CD4-positive, alpha-beta T cell (primary cell): ENCODE measurements around the gene ATP2A1. TPM values are rescaled to one million over a fixed set of nuclear protein-coding genes. Genes with fewer than 3 reads are reported as not detected.
"Not testable (repeated sequence)": the region's sequence is repeated elsewhere in the genome, so short reads cannot be mapped to it uniquely, and the experiment has no call there.

ENCODE experiments used
- ATAC-seq: fragments of 200-7000 bp; cut with Tn5 transposase; one replicate; pipeline ENCODE4 v1.10.0; 2022; ENCODE audit warnings: mild to moderate bottlenecking; ENCODE audit not compliant: poor library complexity
- CTCF ChIA-PET: fragments of 350-600 bp; sonication (Branson Sonifier 250); formaldehyde crosslinking; loops from one replicate; lab custom pipeline; 2021; ENCODE audit warnings: antibody characterized with exemption, inconsistent platforms; lab: Charles Lee
- POLR2A ChIA-PET: fragments of 350-600 bp; sonication (Branson Sonifier 250); formaldehyde crosslinking; loops from one replicate; lab custom pipeline; 2021; ENCODE audit warnings: antibody characterized with exemption, inconsistent platforms; lab: Charles Lee
- DNase-seq, 14 experiments: peaks; one replicate each; pipeline ENCODE4 v3.0.0-alpha.2; 2013 to 2020; ENCODE audit warnings: mixed read lengths in 2 of 14
- H3K27ac ChIP-seq, 2 donors: one replicate each; pipeline versions ENCODE4 v1.5.1 to v1.7.0; 2013; ENCODE audit warnings: low read length in 2 of 2, low read depth in 1 of 2, mild to moderate bottlenecking in 1 of 2
- H3K27me3 ChIP-seq, 2 experiments: 1 replicate in 1 of 2; 2 replicates in 1 of 2; pipeline versions ENCODE4 v1.6.1 to v1.7.0; 2013; ENCODE audit warnings: low read length in 2 of 2, control low read depth in 1 of 2, mild to moderate bottlenecking in 1 of 2, moderate library complexity in 1 of 2; ENCODE audit not compliant: insufficient read depth in 2 of 2, control insufficient read depth in 1 of 2
- H3K36me3 ChIP-seq: one replicate; pipeline ENCODE4 v1.6.1; 2013; ENCODE audit warnings: low read length, control low read depth; ENCODE audit not compliant: insufficient read depth
- H3K4me1 ChIP-seq: one replicate; pipeline ENCODE4 v1.6.1; 2013; ENCODE audit warnings: low read length, control low read depth; ENCODE audit not compliant: insufficient read depth
- H3K4me3 ChIP-seq: one replicate; pipeline ENCODE4 v1.5.1; 2013; ENCODE audit warnings: mild to moderate bottlenecking, low read length, moderate library complexity
- H3K9me3 ChIP-seq, 2 experiments: 1 replicate in 1 of 2; 2 replicates in 1 of 2; pipeline versions ENCODE4 v1.6.1 to v1.7.0; 2013; ENCODE audit warnings: low read length in 2 of 2, mild to moderate bottlenecking in 2 of 2, control low read depth in 1 of 2, moderate library complexity in 1 of 2; ENCODE audit not compliant: control insufficient read depth in 1 of 2, insufficient read depth in 1 of 2
- H3K27ac Mint-ChIP-seq: one replicate; pipeline ENCODE4 v1.8.0; 2020; ENCODE audit warnings: mixed read lengths
- H3K27me3 Mint-ChIP-seq: one replicate; pipeline ENCODE4 v1.8.0; 2021; ENCODE audit warnings: mixed read lengths
- H3K36me3 Mint-ChIP-seq: one replicate; pipeline ENCODE4 v1.8.0; 2021; ENCODE audit warnings: low read depth, mixed read lengths
- H3K4me1 Mint-ChIP-seq: one replicate; pipeline ENCODE4 v1.8.0; 2021; ENCODE audit warnings: low read depth, mixed read lengths
- H3K4me3 Mint-ChIP-seq: one replicate; pipeline ENCODE4 v1.8.0; 2020; ENCODE audit warnings: mild to moderate bottlenecking, mixed read lengths
- H3K9me3 Mint-ChIP-seq: one replicate; pipeline ENCODE4 v1.8.0; 2020; ENCODE audit warnings: mixed read lengths
- intact Hi-C, 2 experiments: fragments of 100-400 bp; cut with DNase I in 1 of 2; cut with micrococcal nuclease in 1 of 2; formaldehyde crosslinking; loops; one replicate each; pipeline versions ENCODE4 v1.15.1 to v1.9.0; 2023 to 2025; cut with DNase I, micrococcal nuclease
- total RNA-seq, 174 experiments: library from RNA in 2 of 174; stranded (reverse) in 2 of 174; gene quantifications; one replicate each; pipeline ENCODE4 v1.2.3 and lab custom pipeline; 2021 to 2026
- TF ChIP-seq, protein P1 (sequence below): fragments of 200-600 bp; IDR thresholded peaks from one replicate; pipeline ENCODE4 v1.8.0; 2022; ENCODE audit warnings: antibody characterized with exemption, mild to moderate bottlenecking

ATP2A1 gene
- total RNA-seq, 2 experiments from 2014 or later: 0.56 to 0.77 TPM

DNA sequence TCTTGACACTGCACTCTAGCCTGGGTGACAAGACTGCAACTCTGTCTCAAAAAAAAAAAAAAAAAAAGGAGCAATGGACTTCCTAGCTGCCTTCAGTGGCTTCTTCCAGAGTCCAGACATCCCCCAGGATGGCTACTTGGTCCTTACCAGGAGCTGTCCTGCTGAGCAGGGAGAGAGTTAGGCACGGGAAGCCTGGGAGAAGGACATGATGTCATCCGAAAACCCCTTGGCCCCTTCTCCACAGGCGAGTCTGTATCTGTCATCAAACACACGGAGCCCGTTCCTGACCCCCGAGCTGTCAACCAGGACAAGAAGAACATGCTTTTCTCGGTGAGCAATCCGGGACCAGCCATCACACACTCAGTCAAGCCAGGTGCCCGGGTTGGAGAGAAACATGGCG, 8.7 kb downstream of the ATP2A1 start:
- H3K4me3 ChIP-seq: no peak overlapping the region
- Mint-ChIP-seq H3K27me3 (no peaks in the 10 kb centered on the region), H3K27ac (no peak overlapping the region), H3K36me3 (no peaks in the 10 kb centered on the region), H3K4me3 (no peak overlapping the region), H3K9me3 (no peaks in the 10 kb centered on the region), H3K4me1 (no peaks in the 10 kb centered on the region)
- H3K9me3 ChIP-seq: no peaks in the 10 kb centered on the region
- TF ChIP-seq, protein P1, sequence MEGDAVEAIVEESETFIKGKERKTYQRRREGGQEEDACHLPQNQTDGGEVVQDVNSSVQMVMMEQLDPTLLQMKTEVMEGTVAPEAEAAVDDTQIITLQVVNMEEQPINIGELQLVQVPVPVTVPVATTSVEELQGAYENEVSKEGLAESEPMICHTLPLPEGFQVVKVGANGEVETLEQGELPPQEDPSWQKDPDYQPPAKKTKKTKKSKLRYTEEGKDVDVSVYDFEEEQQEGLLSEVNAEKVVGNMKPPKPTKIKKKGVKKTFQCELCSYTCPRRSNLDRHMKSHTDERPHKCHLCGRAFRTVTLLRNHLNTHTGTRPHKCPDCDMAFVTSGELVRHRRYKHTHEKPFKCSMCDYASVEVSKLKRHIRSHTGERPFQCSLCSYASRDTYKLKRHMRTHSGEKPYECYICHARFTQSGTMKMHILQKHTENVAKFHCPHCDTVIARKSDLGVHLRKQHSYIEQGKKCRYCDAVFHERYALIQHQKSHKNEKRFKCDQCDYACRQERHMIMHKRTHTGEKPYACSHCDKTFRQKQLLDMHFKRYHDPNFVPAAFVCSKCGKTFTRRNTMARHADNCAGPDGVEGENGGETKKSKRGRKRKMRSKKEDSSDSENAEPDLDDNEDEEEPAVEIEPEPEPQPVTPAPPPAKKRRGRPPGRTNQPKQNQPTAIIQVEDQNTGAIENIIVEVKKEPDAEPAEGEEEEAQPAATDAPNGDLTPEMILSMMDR: no peak
- DNase-seq (no peak), ATAC-seq (no peak)
- H3K4me1 ChIP-seq: no peaks in the 10 kb centered on the region
- ChIA-PET CTCF (no interaction called here), POLR2A (no interaction called here)
- intact Hi-C loops: no loop called here
- H3K36me3 ChIP-seq: no peaks in the 10 kb centered on the region
- H3K27me3 ChIP-seq: no peaks in the 10 kb centered on the region
- H3K27ac ChIP-seq: no peak overlapping the region

DNA sequence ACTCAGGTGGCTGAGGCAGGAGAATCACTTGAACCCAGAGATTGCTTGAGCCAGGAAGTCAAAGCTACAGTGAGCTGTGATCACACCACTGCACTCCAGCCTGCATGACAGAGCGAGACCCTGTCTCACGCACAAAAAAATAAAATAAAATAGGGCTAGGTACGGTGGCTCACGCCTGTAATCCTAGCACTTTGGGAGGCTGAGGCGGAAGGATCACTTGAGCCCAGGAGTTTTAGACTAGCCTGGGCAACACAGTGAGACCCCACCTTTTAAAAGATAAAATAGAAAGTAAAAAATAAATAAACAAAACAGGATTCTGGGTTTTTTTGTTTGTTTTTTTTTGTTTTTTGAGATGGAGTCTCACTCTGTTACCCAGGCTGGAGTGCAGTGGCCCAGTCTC, 12.1 kb downstream of the ATP2A1 start:
- POLR2A ChIA-PET, intact Hi-C loops, H3K27ac Mint-ChIP-seq, H3K36me3 ChIP-seq, H3K27me3 ChIP-seq, ATAC-seq, H3K4me3 ChIP-seq, H3K36me3 Mint-ChIP-seq, H3K27ac ChIP-seq, H3K4me1 Mint-ChIP-seq, H3K27me3 Mint-ChIP-seq, H3K4me3 Mint-ChIP-seq, H3K9me3 Mint-ChIP-seq, H3K4me1 ChIP-seq, H3K9me3 ChIP-seq, DNase-seq, CTCF ChIA-PET: not testable (repeated sequence)

DNA sequence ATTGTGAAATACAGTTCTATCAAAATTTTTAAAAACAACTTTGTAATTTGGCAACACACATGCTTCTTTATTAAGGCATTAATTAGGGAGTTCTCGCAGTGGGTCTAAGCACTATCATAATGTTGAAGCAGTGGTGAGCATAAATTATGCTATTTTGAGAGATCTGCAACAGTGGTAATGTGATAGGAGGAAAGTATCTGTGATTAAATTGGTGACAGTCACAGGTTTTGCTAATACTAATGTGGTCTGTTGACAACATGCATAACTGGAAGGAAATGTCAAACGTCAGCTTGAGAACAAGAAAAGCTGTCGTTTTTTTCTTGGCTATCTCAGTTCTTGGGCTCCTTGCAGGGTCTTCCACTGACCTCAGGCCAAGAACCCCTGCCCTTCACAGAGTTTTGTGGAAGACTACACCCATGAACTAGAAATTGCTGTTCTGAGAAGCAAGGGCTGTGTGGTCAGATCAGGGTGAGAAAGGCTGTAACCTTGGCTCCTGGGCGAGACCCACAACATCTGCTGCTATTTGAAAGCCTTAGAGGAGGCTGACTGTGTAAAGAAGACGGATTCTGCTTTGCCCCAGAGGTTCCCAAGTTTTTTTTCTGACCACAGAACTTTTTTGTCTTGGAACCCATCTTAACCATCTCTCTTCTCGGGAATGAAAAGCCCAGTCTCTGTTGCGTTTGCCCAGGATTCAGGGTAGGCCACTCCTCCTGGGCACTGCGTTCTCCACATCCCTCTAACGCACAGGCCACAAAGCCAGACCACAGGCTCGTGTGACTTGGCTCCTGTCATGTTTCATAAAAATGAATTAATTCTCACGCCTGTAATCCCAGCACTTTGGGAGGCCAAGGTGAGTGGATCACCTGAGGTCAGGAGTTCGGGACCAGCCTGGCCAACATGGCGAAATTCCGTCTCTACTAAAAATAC, 13.9 kb downstream of the ATP2A1 start:
- Mint-ChIP-seq H3K36me3 (no peaks in the 10 kb centered on the region), H3K27ac (no peak overlapping the region), H3K9me3 (no peaks in the 10 kb centered on the region), H3K27me3 (no peaks in the 10 kb centered on the region), H3K4me1 (no peaks in the 10 kb centered on the region), H3K4me3 (no peak overlapping the region)
- ATAC-seq (no peak), DNase-seq (no peak)
- Histone ChIP-seq H3K4me3 (no peak overlapping the region), H3K36me3 (no peaks in the 10 kb centered on the region), H3K27me3 (no peaks in the 10 kb centered on the region), H3K27ac (no peak overlapping the region), H3K4me1 (no peaks in the 10 kb centered on the region), H3K9me3 (no peaks in the 10 kb centered on the region)
- intact Hi-C loops: no loop called here
- ChIA-PET POLR2A (no interaction called here), CTCF (no interaction called here)
- TF ChIP-seq, protein P1: no peak

DNA sequence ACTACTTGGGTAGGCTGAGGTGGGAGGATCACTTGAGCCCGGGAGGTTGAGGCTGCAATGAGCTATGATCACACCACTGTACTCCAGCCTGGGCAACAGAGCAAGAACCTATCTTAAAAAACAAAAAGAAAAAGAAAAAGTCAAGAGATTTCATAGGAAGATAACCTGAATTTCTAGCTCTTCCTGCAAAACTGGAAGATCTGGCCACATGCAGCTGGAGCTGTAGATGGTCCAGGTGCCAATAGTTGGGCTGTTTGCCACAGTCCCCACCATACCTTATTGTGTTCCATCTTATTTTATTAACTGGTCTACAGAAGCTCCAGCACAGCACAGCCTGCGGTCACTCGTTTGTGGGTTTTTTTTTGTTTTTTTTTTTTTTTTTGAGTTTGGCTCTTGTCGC, 15.0 kb downstream of the ATP2A1 start:
- DNase-seq: no peak
- ChIA-PET CTCF (no interaction called here), POLR2A (no interaction called here)
- H3K36me3 Mint-ChIP-seq: no peaks in the 10 kb centered on the region
- no peak overlapping the region for H3K4me3 ChIP-seq
- H3K27me3 Mint-ChIP-seq: no peaks in the 10 kb centered on the region
- H3K27ac ChIP-seq: no peak overlapping the region
- TF ChIP-seq, protein P1: no peak
- ATAC-seq: no peak
- H3K4me1 Mint-ChIP-seq: no peaks in the 10 kb centered on the region
- no peaks in the 10 kb centered on the region for H3K4me1 ChIP-seq
- intact Hi-C loops: no loop called here
- no peak overlapping the region for H3K27ac Mint-ChIP-seq
- H3K9me3 Mint-ChIP-seq: no peaks in the 10 kb centered on the region
- no peaks in the 10 kb centered on the region for H3K27me3 ChIP-seq
- no peaks in the 10 kb centered on the region for H3K36me3 ChIP-seq
- no peak overlapping the region for H3K4me3 Mint-ChIP-seq
- no peaks in the 10 kb centered on the region for H3K9me3 ChIP-seq
